Measurements from ENCODE around the gene TFEB.
A peak's percentile ranks its signal among the peaks of the same experiment; 100 is the strongest.

The TFEB gene

GRCh38 chr6:41736800-41737555 lies 1.6 kb upstream of the TFEB start:
- no peak for DNase-seq

- DNase-seq = no peak
These were observed 852 bp upstream of the TFEB start for GRCh38 chr6:41736186-41736733.

GRCh38 chr6:41734666-41735426 lies 562 bp downstream of the TFEB start:
- DNase-seq = peak; percentile 31

GRCh38 chr6:41733707-41734665 lies 1.4 kb downstream of the TFEB start:
- DNase-seq = peak; percentile 31

- DNase-seq = no peak
These were observed 2.1 kb downstream of the TFEB start for GRCh38 chr6:41733360-41733706.

- no peak for DNase-seq
These were observed 2.6 kb downstream of the TFEB start for GRCh38 chr6:41732591-41733359.

GRCh38 chr6:41732149-41732548 lies 3.3 kb downstream of the TFEB start:
- no peak for DNase-seq

GRCh38 chr6:41731561-41732086 lies 3.8 kb downstream of the TFEB start:
- DNase-seq = no peak

- DNase-seq = no peak
These were observed 4.6 kb downstream of the TFEB start for GRCh38 chr6:41730531-41731436.

GRCh38 chr6:41729624-41730023 lies 5.8 kb downstream of the TFEB start:
- no peak for DNase-seq

GRCh38 chr6:41728954-41729353 lies 6.5 kb downstream of the TFEB start:
- no peak for DNase-seq

GRCh38 chr6:41728073-41728936 lies 7.1 kb downstream of the TFEB start:
- DNase-seq = no peak

GRCh38 chr6:41727705-41728072 lies 7.7 kb downstream of the TFEB start:
- no peak for DNase-seq

GRCh38 chr6:41726876-41727275 lies 8.5 kb downstream of the TFEB start:
- no peak for DNase-seq

- DNase-seq = no peak
These were observed 10.6 kb downstream of the TFEB start for GRCh38 chr6:41724586-41725501.

- DNase-seq = no peak
These were observed 11.2 kb downstream of the TFEB start for GRCh38 chr6:41724228-41724580.

GRCh38 chr6:41723530-41724227 lies 11.7 kb downstream of the TFEB start:
- DNase-seq = peak; percentile 82

GRCh38 chr6:41722969-41723529 lies 12.4 kb downstream of the TFEB start:
- DNase-seq = no peak

All from amniotic stem cell (primary cell).